C4-2B (cell line): ENCODE results near the gene NXPH1.

Experiments
- ZFX ChIP-seq: fragments of 450-650 bp; IDR thresholded peaks from 2 replicates; pipeline ENCODE4 v1.6.1; 2017
- TF ChIP-seq, protein P1 (sequence below): fragments of 450-650 bp; conservative IDR thresholded peaks from 2 replicates; pipeline ENCODE4 v1.5.1; 2017; ENCODE audit warnings: mild to moderate bottlenecking

- TF ChIP-seq, protein P1, sequence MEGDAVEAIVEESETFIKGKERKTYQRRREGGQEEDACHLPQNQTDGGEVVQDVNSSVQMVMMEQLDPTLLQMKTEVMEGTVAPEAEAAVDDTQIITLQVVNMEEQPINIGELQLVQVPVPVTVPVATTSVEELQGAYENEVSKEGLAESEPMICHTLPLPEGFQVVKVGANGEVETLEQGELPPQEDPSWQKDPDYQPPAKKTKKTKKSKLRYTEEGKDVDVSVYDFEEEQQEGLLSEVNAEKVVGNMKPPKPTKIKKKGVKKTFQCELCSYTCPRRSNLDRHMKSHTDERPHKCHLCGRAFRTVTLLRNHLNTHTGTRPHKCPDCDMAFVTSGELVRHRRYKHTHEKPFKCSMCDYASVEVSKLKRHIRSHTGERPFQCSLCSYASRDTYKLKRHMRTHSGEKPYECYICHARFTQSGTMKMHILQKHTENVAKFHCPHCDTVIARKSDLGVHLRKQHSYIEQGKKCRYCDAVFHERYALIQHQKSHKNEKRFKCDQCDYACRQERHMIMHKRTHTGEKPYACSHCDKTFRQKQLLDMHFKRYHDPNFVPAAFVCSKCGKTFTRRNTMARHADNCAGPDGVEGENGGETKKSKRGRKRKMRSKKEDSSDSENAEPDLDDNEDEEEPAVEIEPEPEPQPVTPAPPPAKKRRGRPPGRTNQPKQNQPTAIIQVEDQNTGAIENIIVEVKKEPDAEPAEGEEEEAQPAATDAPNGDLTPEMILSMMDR, result no peak
- TF ChIP-seq ZFX, result no peak
Observed at GRCh38 chr7:8511855-8512254, 78.4 kb downstream of the NXPH1 start.
